ENCODE results near the gene FSHR. TPM values are rescaled to one million over a fixed set of nuclear protein-coding genes. Genes with fewer than 3 reads are reported as not detected.

Gene FSHR, protein sequence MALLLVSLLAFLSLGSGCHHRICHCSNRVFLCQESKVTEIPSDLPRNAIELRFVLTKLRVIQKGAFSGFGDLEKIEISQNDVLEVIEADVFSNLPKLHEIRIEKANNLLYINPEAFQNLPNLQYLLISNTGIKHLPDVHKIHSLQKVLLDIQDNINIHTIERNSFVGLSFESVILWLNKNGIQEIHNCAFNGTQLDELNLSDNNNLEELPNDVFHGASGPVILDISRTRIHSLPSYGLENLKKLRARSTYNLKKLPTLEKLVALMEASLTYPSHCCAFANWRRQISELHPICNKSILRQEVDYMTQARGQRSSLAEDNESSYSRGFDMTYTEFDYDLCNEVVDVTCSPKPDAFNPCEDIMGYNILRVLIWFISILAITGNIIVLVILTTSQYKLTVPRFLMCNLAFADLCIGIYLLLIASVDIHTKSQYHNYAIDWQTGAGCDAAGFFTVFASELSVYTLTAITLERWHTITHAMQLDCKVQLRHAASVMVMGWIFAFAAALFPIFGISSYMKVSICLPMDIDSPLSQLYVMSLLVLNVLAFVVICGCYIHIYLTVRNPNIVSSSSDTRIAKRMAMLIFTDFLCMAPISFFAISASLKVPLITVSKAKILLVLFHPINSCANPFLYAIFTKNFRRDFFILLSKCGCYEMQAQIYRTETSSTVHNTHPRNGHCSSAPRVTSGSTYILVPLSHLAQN
- polyA plus RNA-seq: not detected
- long read RNA-seq, donor 1: 0 reads
- long read RNA-seq, donor 2: 0 reads
- long read RNA-seq, donor 3: 0 reads
- long read RNA-seq, donor 4: 0 reads
- long read RNA-seq, donor 5: 0 reads
- long read RNA-seq, donor 6: 0 reads
- long read RNA-seq, donor 7: 0 reads
- long read RNA-seq, donor 8: 0 reads
- long read RNA-seq, donor 9: 0 reads
- long read RNA-seq, donor 10: 0 reads

- no peak for FAIRE-seq
- DNase-seq: no peak
Measured at GRCh38 chr2:49154140-49154539, at the start of gene FSHR. FSHR (minus strand) TSS chr2:49154515; CDS start chr2:49154417, 98 bp downstream.

GRCh38 chr2:49199266-49199665 lies 45.0 kb upstream of the FSHR start:
- no peak for FAIRE-seq
- no peak overlapping the region for H3K27ac ChIP-seq (ENCODE audit: low read depth in 1 of 3, low read length in 2 of 3)
- no peak for DNase-seq
- whole genome bisulfite sequencing, 3 donors: 54 to 59% (median 55%) methylated on average over 2 of the region's 2 CpGs
- no peaks in the 10 kb centered on the region for H3K9me3 ChIP-seq (ENCODE audit: control insufficient read depth in 2 of 2, insufficient read depth in 1 of 2, low read depth in 1 of 2, low read length in 1 of 2)
- H3K36me3 ChIP-seq (ENCODE audit: control insufficient read depth in 3 of 3, insufficient read depth in 2 of 3, low read depth in 1 of 3, low read length in 3 of 3): no peaks in the 10 kb centered on the region
- H3K27me3 ChIP-seq (ENCODE audit: control insufficient read depth in 3 of 3, insufficient read depth in 3 of 3, low read length in 3 of 3): no peaks in the 10 kb centered on the region
- H3K4me3 ChIP-seq (ENCODE audit: low read depth in 1 of 3, low read length in 3 of 3): no peak overlapping the region
- no peaks in the 10 kb centered on the region for H3K4me1 ChIP-seq (ENCODE audit: control insufficient read depth in 3 of 3, insufficient read depth in 2 of 3, low read depth in 1 of 3, low read length in 2 of 3)

More at GRCh38 chr2:49154140-49154539, at the start of gene FSHR:
- H3K4me1 ChIP-seq (ENCODE audit: control insufficient read depth in 3 of 3, insufficient read depth in 2 of 3, low read depth in 1 of 3, low read length in 2 of 3): no peaks in the 10 kb centered on the region
- H3K4me3 ChIP-seq (ENCODE audit: low read depth in 1 of 3, low read length in 3 of 3): no peak within 1 kb of the TSS
- 46 to 59% (median 57%) methylated on average over 4 of the region's 4 CpGs for WGBS, 3 donors
- no peaks in the 10 kb centered on the region for H3K27me3 ChIP-seq (ENCODE audit: control insufficient read depth in 3 of 3, insufficient read depth in 3 of 3, low read length in 3 of 3)
- no peak within 1 kb of the TSS for H3K27ac ChIP-seq (ENCODE audit: low read depth in 1 of 3, low read length in 2 of 3)
- H3K36me3 ChIP-seq (ENCODE audit: control insufficient read depth in 3 of 3, insufficient read depth in 2 of 3, low read depth in 1 of 3, low read length in 3 of 3): no peaks in the 10 kb centered on the region
- H3K9me3 ChIP-seq (ENCODE audit: control insufficient read depth in 2 of 2, insufficient read depth in 1 of 2, low read depth in 1 of 2, low read length in 1 of 2): no peaks in the 10 kb centered on the region

DNA sequence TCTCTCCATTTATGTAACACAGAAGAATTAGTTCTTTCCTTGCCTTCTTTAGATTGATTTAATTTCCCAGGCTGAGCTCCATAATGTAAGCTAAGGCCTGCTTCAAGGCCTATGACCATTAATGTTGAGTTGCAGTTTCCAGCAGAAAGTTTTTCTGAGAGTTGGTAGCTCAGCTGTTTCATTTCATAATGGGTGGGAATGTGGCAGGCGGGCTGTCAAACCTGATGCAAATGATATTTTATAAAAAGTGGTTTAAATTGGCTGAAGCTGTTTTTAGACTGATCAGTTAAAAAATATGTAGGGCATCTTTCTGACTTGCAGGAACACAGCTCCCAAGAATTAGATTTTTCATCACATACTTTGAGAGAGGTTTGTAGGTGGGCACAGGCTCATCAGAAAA lies 40.4 kb upstream of the FSHR start:
- no peak for DNase-seq
- no peaks in the 10 kb centered on the region for H3K27me3 ChIP-seq (ENCODE audit: control insufficient read depth in 3 of 3, insufficient read depth in 3 of 3, low read length in 3 of 3)
- 85 to 91% (median 91%) methylated on average over 1 of the region's 1 CpG for WGBS, 3 donors

DNA sequence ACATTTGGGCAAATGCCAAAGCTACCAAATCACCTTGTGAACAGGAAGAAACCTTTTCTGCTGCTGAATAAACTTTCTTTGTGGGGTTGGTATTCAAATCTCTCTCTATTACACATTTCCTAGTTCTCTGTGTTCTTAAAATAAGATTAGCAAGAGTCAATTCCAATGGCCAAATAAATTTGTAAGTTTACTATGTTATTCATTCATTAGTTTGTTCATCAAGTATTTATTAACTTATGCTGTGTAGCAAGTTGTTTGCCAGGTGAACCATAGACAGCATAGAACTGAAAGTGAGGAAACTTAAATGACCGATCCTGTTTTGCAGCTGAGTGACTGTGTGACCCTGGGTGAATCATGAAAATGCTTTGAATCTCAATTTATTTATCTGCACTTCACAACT lies 37.7 kb upstream of the FSHR start:
- Histone ChIP-seq H3K9me3 (ENCODE audit: control insufficient read depth in 2 of 2, insufficient read depth in 1 of 2, low read depth in 1 of 2, low read length in 1 of 2) (no peaks in the 10 kb centered on the region), H3K27ac (ENCODE audit: low read depth in 1 of 3, low read length in 2 of 3) (no peak overlapping the region), H3K27me3 (ENCODE audit: control insufficient read depth in 3 of 3, insufficient read depth in 3 of 3, low read length in 3 of 3) (no peaks in the 10 kb centered on the region), H3K36me3 (ENCODE audit: control insufficient read depth in 3 of 3, insufficient read depth in 2 of 3, low read depth in 1 of 3, low read length in 3 of 3) (no peaks in the 10 kb centered on the region), H3K4me1 (ENCODE audit: control insufficient read depth in 3 of 3, insufficient read depth in 2 of 3, low read depth in 1 of 3, low read length in 2 of 3) (no peaks in the 10 kb centered on the region), H3K4me3 (ENCODE audit: low read depth in 1 of 3, low read length in 3 of 3) (no peak overlapping the region)
- no peak for FAIRE-seq
- WGBS, 3 donors: 80 to 85% (median 82%) methylated on average over 1 of the region's 1 CpG
- DNase-seq: no peak

More for the DNA sequence above, 40.4 kb upstream of the FSHR start:
- no peaks in the 10 kb centered on the region for H3K4me1 ChIP-seq (ENCODE audit: control insufficient read depth in 3 of 3, insufficient read depth in 2 of 3, low read depth in 1 of 3, low read length in 2 of 3)
- no peaks in the 10 kb centered on the region for H3K36me3 ChIP-seq (ENCODE audit: control insufficient read depth in 3 of 3, insufficient read depth in 2 of 3, low read depth in 1 of 3, low read length in 3 of 3)
- H3K27ac ChIP-seq (ENCODE audit: low read depth in 1 of 3, low read length in 2 of 3): no peak overlapping the region
- FAIRE-seq: no peak
- no peak overlapping the region for H3K4me3 ChIP-seq (ENCODE audit: low read depth in 1 of 3, low read length in 3 of 3)
- no peaks in the 10 kb centered on the region for H3K9me3 ChIP-seq (ENCODE audit: control insufficient read depth in 2 of 2, insufficient read depth in 1 of 2, low read depth in 1 of 2, low read length in 1 of 2)

- Histone ChIP-seq H3K27me3 (ENCODE audit: control insufficient read depth in 3 of 3, insufficient read depth in 3 of 3, low read length in 3 of 3) (no peaks in the 10 kb centered on the region), H3K4me3 (ENCODE audit: low read depth in 1 of 3, low read length in 3 of 3) (no peak overlapping the region), H3K4me1 (ENCODE audit: control insufficient read depth in 3 of 3, insufficient read depth in 2 of 3, low read depth in 1 of 3, low read length in 2 of 3) (no peaks in the 10 kb centered on the region), H3K27ac (ENCODE audit: low read depth in 1 of 3, low read length in 2 of 3) (no peak overlapping the region), H3K36me3 (ENCODE audit: control insufficient read depth in 3 of 3, insufficient read depth in 2 of 3, low read depth in 1 of 3, low read length in 3 of 3) (no peaks in the 10 kb centered on the region), H3K9me3 (ENCODE audit: control insufficient read depth in 2 of 2, insufficient read depth in 1 of 2, low read depth in 1 of 2, low read length in 1 of 2) (peaks cover 0 to 3% of the 10 kb centered on the region in 2 donors)
- FAIRE-seq (no peak), DNase-seq (no peak)
- 42 to 64% (median 54%) methylated on average over 4 of the region's 4 CpGs for WGBS, 3 donors
Measured at GRCh38 chr2:49189512-49190225, 35.4 kb upstream of the FSHR start.

DNA sequence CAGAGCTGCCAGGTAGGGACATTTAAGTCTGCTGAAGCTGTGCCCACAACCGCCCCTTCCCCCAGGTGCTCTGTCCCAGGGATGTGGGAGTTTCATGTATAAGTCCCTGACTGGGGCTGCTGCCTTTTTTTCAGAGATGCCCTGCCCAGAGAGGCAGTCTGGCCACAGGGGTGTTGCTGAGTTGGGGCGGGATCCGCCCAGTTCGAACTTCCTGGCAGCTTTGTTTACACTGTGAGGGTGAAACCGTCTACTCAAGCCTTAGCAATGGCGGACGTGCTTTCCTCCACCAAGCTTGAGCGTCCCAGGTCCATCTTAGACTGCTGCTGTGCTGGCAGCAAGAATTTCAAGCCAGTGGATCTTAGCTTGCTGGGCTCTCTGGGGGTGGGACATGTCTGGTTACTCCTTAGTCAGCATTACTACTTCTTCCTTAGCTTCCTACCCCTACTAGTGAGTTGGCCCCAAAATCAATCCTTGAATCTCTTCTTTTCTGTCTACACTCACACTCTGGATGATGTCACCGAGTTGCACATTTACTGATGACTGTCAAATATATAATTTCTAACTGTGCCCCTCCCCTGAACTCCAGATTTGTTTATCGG lies 31.8 kb upstream of the FSHR start:
- no peaks in the 10 kb centered on the region for H3K4me1 ChIP-seq (ENCODE audit: control insufficient read depth in 3 of 3, insufficient read depth in 2 of 3, low read depth in 1 of 3, low read length in 2 of 3)
- no peak for DNase-seq
- WGBS, 3 donors: 82 to 85% (median 85%) methylated on average over 10 of the region's 10 CpGs
- no peaks in the 10 kb centered on the region for H3K36me3 ChIP-seq (ENCODE audit: control insufficient read depth in 3 of 3, insufficient read depth in 2 of 3, low read depth in 1 of 3, low read length in 3 of 3)
- no peak for FAIRE-seq
- no peak overlapping the region for H3K27ac ChIP-seq (ENCODE audit: low read depth in 1 of 3, low read length in 2 of 3)
- H3K9me3 ChIP-seq (ENCODE audit: control insufficient read depth in 2 of 2, insufficient read depth in 1 of 2, low read depth in 1 of 2, low read length in 1 of 2): peaks cover 0 to 3% of the 10 kb centered on the region in 2 donors
- H3K4me3 ChIP-seq (ENCODE audit: low read depth in 1 of 3, low read length in 3 of 3): no peak overlapping the region
- no peaks in the 10 kb centered on the region for H3K27me3 ChIP-seq (ENCODE audit: control insufficient read depth in 3 of 3, insufficient read depth in 3 of 3, low read length in 3 of 3)

DNA sequence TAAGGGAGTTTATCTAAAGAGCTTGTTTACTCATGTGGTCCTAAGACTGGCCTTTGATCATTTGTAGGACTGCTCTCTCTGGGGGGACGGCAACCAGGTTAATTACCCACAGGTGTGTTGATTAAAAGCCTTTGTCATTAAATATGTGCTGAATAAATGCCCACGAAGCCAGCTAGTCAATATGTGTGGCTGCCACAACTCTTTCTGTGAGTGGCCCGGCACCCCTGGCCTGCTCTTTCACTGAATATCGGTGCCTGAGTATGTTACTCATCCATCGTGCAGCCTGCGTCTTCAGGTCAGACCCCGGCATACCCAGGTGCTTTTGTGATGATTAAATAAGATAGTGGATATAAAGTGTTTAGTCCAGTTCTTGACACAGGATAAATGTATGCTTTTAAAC lies 24.3 kb upstream of the FSHR start:
- no peak overlapping the region for H3K27ac ChIP-seq (ENCODE audit: low read depth in 1 of 3, low read length in 2 of 3)
- WGBS, 3 donors: 65 to 85% (median 70%) methylated on average over 7 of the region's 7 CpGs
- H3K4me3 ChIP-seq (ENCODE audit: low read depth in 1 of 3, low read length in 3 of 3): no peak overlapping the region
- FAIRE-seq: no peak
- DNase-seq: no peak
- no peaks in the 10 kb centered on the region for H3K27me3 ChIP-seq (ENCODE audit: control insufficient read depth in 3 of 3, insufficient read depth in 3 of 3, low read length in 3 of 3)
- no peaks in the 10 kb centered on the region for H3K4me1 ChIP-seq (ENCODE audit: control insufficient read depth in 3 of 3, insufficient read depth in 2 of 3, low read depth in 1 of 3, low read length in 2 of 3)
- H3K9me3 ChIP-seq (ENCODE audit: control insufficient read depth in 2 of 2, insufficient read depth in 1 of 2, low read depth in 1 of 2, low read length in 1 of 2): peaks cover 0 to 5% of the 10 kb centered on the region in 2 donors
- no peaks in the 10 kb centered on the region for H3K36me3 ChIP-seq (ENCODE audit: control insufficient read depth in 3 of 3, insufficient read depth in 2 of 3, low read depth in 1 of 3, low read length in 3 of 3)

GRCh38 chr2:49177194-49177593 lies 22.9 kb upstream of the FSHR start:
- no peak overlapping the region for H3K4me3 ChIP-seq (ENCODE audit: low read depth in 1 of 3, low read length in 3 of 3)
- peaks cover 0 to 5% of the 10 kb centered on the region in 2 donors for H3K9me3 ChIP-seq (ENCODE audit: control insufficient read depth in 2 of 2, insufficient read depth in 1 of 2, low read depth in 1 of 2, low read length in 1 of 2)
- no peaks in the 10 kb centered on the region for H3K36me3 ChIP-seq (ENCODE audit: control insufficient read depth in 3 of 3, insufficient read depth in 2 of 3, low read depth in 1 of 3, low read length in 3 of 3)
- DNase-seq (no peak), FAIRE-seq (no peak)
- no peaks in the 10 kb centered on the region for H3K4me1 ChIP-seq (ENCODE audit: control insufficient read depth in 3 of 3, insufficient read depth in 2 of 3, low read depth in 1 of 3, low read length in 2 of 3)
- WGBS, 3 donors: 94 to 100% (median 96%) methylated on average over 1 of the region's 1 CpG
- H3K27ac ChIP-seq (ENCODE audit: low read depth in 1 of 3, low read length in 2 of 3): no peak overlapping the region
- H3K27me3 ChIP-seq (ENCODE audit: control insufficient read depth in 3 of 3, insufficient read depth in 3 of 3, low read length in 3 of 3): no peaks in the 10 kb centered on the region

Data from small intestine (tissue), 16 donors.